Spinal cord (tissue), 10 donors: ENCODE measurements around the gene TMEM184A. TPM values are rescaled to one million over a fixed set of nuclear protein-coding genes. Genes with fewer than 3 reads are reported as not detected.

Source experiments
- DNase-seq, 6 donors: peaks; one replicate each; pipeline versions ENCODE4 v3.0.0 to v3.0.0-alpha.2; 2013 to 2015; ENCODE audit warnings: low spot score in 6 of 6, low read depth in 4 of 6
- H3K27ac ChIP-seq: one replicate; pipeline ENCODE4 v1.5.1; 2013; ENCODE audit warnings: low read depth, low read length, control low read depth
- H3K27me3 ChIP-seq: one replicate; pipeline ENCODE4 v1.6.1; 2013; ENCODE audit warnings: low read length; ENCODE audit not compliant: control insufficient read depth, insufficient read depth
- H3K36me3 ChIP-seq: one replicate; pipeline ENCODE4 v1.6.1; 2013; ENCODE audit warnings: low read length; ENCODE audit not compliant: control insufficient read depth, insufficient read depth
- H3K4me1 ChIP-seq: one replicate; pipeline ENCODE4 v1.6.1; 2013; ENCODE audit warnings: low read length; ENCODE audit not compliant: control insufficient read depth, insufficient read depth
- H3K4me3 ChIP-seq: one replicate; pipeline ENCODE4 v1.5.1; 2013; ENCODE audit warnings: low read depth, low read length, control low read depth
- H3K9me3 ChIP-seq: one replicate; pipeline ENCODE4 v1.6.1; 2013; ENCODE audit warnings: low read length; ENCODE audit not compliant: control insufficient read depth, insufficient read depth
- WGBS: methylation state at CpG from one replicate; pipeline ENCODE4 v1.1.5; 2013; ENCODE audit warnings: missing lambda C conversion rate; ENCODE audit not compliant: insufficient coverage; 5-methylcytosine and 5-hydroxymethylcytosine counted together
- polyA plus RNA-seq, 2 donors: library from polyadenylated mRNA; unstranded; fragments of 120-200 nt; gene quantifications; one replicate each; pipeline ENCODE4 v1.2.1, GENCODE V29; 2013; ENCODE audit not compliant: insufficient read length in 2 of 2
- total RNA-seq, 2 donors: library from RNA; depleted of rRNA in 1 of 2; stranded (reverse); fragments of 120-200 nt in 1 of 2; fragments of >200 nt in 1 of 2; gene quantifications; one replicate each; pipeline versions ENCODE4 v1.2.3 to v1.2.4, GENCODE V29; 2013 to 2014
- donor health status: healthy.

The TMEM184A gene
- total and polyA plus RNA-seq, 4 donors, result 0.20 to 2.3 (median 0.54) TPM

GRCh38 chr7:1497293-1497927, 58.6 kb downstream of the TMEM184A start:
- H3K9me3 ChIP-seq, result no peaks in the 10 kb centered on the region
- no peak overlapping the region for H3K27ac ChIP-seq
- no peak for DNase-seq
- no peaks in the 10 kb centered on the region for H3K27me3 ChIP-seq
- H3K4me1 ChIP-seq, result peaks cover 7% of the 10 kb centered on the region
- no peak overlapping the region for H3K4me3 ChIP-seq
- WGBS, result 94% methylated on average over 33 of the region's 37 CpGs
- H3K36me3 ChIP-seq, result peaks cover 100% of the 10 kb centered on the region

DNA sequence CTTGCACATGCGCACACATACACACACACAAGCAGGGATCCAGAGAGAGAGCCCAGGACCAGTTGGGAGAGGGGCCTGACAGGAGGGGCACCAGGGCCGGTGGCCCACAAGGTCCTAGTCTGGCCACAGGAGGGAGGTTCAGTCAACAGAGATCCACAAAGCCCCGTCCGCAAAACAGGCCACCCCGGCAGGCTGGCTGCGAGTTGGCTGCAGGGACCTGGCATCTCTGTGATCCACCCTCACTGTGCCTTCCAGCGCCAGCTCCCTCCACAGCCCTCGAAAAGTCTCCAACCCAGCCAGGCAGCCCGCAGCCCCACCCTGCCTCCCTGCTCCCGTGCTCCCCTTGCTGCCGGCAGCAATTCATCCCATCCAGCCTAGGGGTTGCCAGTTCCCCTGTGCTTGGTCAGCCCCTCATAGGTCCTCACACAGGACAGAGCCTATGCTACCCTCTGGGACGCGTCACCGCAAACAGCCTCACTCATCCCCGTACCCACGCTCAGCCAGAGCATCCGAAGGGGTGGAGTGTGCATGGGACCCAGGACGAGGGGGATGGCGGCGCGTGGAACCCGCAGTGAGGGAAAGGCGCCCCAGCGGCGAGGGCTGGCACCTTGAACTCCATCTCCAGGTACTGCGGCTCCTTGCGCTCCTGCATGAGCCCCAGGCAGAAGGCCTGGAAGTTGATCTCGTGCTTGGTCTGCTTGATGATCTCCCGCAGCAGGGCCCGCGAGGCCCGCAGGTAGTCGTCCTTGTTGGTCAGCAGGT, 59.3 kb downstream of the TMEM184A start:
- no peaks in the 10 kb centered on the region for H3K9me3 ChIP-seq
- 95% methylated on average over 32 of the region's 33 CpGs for WGBS

DNA sequence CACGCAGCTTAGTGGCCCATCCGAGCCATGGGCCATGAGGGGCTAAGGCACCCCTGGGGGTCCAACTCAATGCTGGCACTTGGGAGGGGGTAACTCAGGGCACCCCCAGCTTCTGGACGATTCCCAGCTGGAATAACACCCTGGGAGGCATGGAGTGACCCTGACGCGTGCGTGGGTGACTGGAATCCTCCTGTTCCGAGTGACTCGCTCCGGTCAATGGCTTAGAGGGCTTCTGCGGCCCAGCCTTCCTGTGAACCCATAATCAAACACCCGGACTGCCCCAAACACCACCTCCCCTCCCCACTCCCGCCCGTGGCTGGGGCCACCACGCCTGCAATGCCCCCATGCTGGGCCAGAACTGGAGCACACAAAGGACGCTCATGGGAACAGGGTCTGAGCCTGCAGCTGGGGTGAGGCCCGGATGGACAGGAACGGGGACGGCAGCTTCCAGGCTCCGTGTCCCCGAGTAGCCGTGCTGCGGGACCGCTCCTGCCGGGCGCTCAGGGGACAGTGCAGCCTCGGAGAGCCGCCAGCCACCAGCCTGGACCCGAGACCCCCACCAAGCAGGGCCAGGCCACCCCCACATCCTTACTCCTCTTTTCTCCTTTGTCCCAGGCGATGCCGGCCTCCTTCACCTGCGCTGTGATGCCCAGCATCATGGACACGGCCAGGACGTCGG, 60.3 kb downstream of the TMEM184A start:
- H3K9me3 ChIP-seq, result no peaks in the 10 kb centered on the region
- whole genome bisulfite sequencing, result 82% methylated on average over 33 of the region's 34 CpGs

More for the DNA sequence above, 59.3 kb downstream of the TMEM184A start:
- no peak for DNase-seq
- H3K36me3 ChIP-seq, result peaks cover 99% of the 10 kb centered on the region
- peaks cover under 1% of the 10 kb centered on the region for H3K4me1 ChIP-seq
- no peaks in the 10 kb centered on the region for H3K27me3 ChIP-seq
- no peak overlapping the region for H3K27ac ChIP-seq
- H3K4me3 ChIP-seq, result no peak overlapping the region

GRCh38 chr7:1494866-1495563, 61.0 kb downstream of the TMEM184A start:
- no peak for DNase-seq
- 96% methylated on average over 18 of the region's 27 CpGs for WGBS
- Histone ChIP-seq H3K4me3 (no peak overlapping the region), H3K9me3 (no peaks in the 10 kb centered on the region), H3K27me3 (no peaks in the 10 kb centered on the region), H3K4me1 (no peaks in the 10 kb centered on the region), H3K27ac (no peak overlapping the region), H3K36me3 (peaks cover 99% of the 10 kb centered on the region)

More for the DNA sequence above, 60.3 kb downstream of the TMEM184A start:
- no peak overlapping the region for H3K27ac ChIP-seq
- no peaks in the 10 kb centered on the region for H3K27me3 ChIP-seq
- peaks cover 99% of the 10 kb centered on the region for H3K36me3 ChIP-seq
- no peaks in the 10 kb centered on the region for H3K4me1 ChIP-seq
- DNase-seq, result no peak
- no peak overlapping the region for H3K4me3 ChIP-seq

DNA sequence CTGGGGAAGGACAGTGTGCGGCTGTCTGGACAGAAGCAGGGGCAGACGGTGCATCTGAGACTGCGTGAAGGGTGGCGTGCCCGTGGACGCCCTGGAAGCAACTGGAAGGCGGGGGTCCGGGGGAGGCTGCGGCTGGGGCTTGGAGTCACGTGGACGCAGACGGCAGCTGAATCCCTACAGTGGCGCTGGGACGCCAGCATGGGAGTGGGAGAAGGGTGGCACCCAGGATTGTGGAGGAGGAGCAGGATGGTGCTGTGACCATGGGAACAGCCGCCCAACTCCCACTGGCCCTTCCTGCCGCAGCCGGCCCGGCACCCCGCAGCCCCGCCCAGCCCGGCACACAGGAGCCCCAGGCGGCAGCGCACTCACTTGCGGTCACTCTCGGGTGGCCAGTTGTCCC, 61.6 kb downstream of the TMEM184A start:
- Histone ChIP-seq H3K27me3 (no peaks in the 10 kb centered on the region), H3K36me3 (peaks cover 99% of the 10 kb centered on the region), H3K9me3 (no peaks in the 10 kb centered on the region), H3K4me1 (no peaks in the 10 kb centered on the region), H3K27ac (no peak overlapping the region), H3K4me3 (no peak overlapping the region)
- 90% methylated on average over 25 of the region's 25 CpGs for WGBS
- DNase-seq, result no peak

DNA sequence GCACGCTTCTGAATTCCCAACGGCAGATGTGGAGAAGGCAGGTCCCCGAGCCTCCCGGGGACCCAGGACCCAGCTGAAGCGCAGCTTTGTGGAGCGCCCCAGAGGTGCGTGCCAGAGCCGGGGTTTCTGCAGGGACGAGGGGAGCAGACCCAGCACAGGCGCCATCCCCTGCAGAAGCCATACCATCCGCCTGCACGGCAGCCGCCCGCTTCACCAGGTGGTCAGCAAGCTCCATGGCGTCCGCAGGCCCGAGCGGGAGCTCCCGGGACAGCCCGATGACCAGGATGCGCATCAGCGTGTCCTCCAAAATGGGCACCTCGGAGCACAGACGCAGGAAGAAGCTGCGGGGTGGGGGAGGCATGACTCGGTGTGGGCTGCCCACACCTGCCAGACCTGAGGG, 62.4 kb downstream of the TMEM184A start:
- no peak overlapping the region for H3K4me3 ChIP-seq
- no peak overlapping the region for H3K27ac ChIP-seq
- H3K4me1 ChIP-seq, result no peaks in the 10 kb centered on the region
- no peaks in the 10 kb centered on the region for H3K27me3 ChIP-seq
- no peaks in the 10 kb centered on the region for H3K9me3 ChIP-seq
- 98% methylated on average over 26 of the region's 26 CpGs for WGBS
- H3K36me3 ChIP-seq, result peaks cover 99% of the 10 kb centered on the region
- no peak for DNase-seq

DNA sequence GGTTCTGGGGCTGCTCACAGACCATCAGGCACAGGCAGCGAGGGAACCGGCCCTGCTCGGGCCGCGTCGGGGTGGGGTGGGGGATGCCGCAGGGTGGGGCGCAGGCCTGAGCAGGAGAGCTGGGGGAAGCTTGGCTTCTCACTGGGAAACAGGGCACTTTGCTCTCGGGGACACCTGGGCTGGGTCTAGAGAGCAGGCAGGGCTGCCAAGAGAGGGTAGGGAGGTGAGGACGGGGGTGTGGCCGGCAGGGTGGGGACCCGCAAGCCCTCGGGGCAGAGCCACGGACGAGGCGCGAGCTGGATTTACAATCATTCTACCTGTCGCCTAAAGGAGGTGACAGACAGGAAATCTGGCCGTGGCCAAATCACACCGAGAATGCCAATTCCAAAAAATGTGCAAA, 62.9 kb downstream of the TMEM184A start:
- Histone ChIP-seq H3K27ac (no peak overlapping the region), H3K4me3 (no peak overlapping the region), H3K36me3 (peaks cover 99% of the 10 kb centered on the region), H3K27me3 (no peaks in the 10 kb centered on the region), H3K4me1 (no peaks in the 10 kb centered on the region), H3K9me3 (no peaks in the 10 kb centered on the region)
- DNase-seq, result no peak
- 93% methylated on average over 18 of the region's 20 CpGs for WGBS

DNA sequence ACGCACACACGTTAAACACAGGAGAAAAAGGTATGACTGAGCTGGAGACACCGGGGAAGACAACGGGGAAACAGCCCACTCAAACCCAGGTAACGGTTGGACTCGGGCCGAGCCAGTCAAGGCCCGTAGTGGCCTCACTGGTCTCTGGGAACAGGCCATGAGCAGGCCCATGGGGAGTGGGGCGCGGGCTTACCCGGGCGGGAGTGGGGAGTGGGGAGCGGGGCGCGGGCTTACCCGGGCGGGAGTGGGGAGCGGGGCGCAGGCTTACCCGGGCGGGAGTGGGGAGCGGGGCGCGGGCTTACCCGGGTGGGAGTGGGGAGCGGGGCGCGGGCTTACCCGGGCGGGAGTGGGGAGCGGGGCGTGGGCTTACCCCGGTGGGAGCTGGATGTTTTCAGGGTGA, 63.4 kb downstream of the TMEM184A start:
- H3K27me3 ChIP-seq, result no peaks in the 10 kb centered on the region
- no peaks in the 10 kb centered on the region for H3K9me3 ChIP-seq
- no peak overlapping the region for H3K27ac ChIP-seq
- peaks cover 99% of the 10 kb centered on the region for H3K36me3 ChIP-seq
- no peak overlapping the region for H3K4me3 ChIP-seq
- WGBS, result 93% methylated on average over 17 of the region's 33 CpGs
- no peaks in the 10 kb centered on the region for H3K4me1 ChIP-seq
- DNase-seq, result no peak
